WERI-Rb-1 (cell line): ENCODE data around the gene TMPRSS2.

Experiments used
- DNase-seq: peaks from one replicate; pipeline ENCODE4 v3.0.0-alpha.2; 2020
- H3K27ac ChIP-seq: fragments of 250-450 bp; sonication (Bioruptor Pico); 2 replicates; pipeline ENCODE4 v1.5.1; 2020; ENCODE audit warnings: mild to moderate bottlenecking, moderate library complexity
- H3K27me3 ChIP-seq: fragments of 250-450 bp; sonication (Bioruptor Pico); 2 replicates; pipeline ENCODE4 v1.5.1; 2021; ENCODE audit warnings: mild to moderate bottlenecking, low read depth, moderate library complexity; ENCODE audit not compliant: insufficient read depth, severe bottlenecking
- H3K36me3 ChIP-seq: fragments of 250-450 bp; sonication (Bioruptor Pico); 2 replicates; pipeline ENCODE4 v1.5.1; 2020; ENCODE audit warnings: mild to moderate bottlenecking, moderate library complexity
- H3K4me3 ChIP-seq: 2 replicates; pipeline ENCODE4 v1.5.1; 2011; ENCODE audit warnings: low read depth, mild to moderate bottlenecking, control low read depth, low read length
- H3K9me3 ChIP-seq: fragments of 250-450 bp; sonication (Bioruptor Pico); 2 replicates; pipeline ENCODE4 v1.5.1; 2021; ENCODE audit warnings: mild to moderate bottlenecking, moderate library complexity; ENCODE audit not compliant: severe bottlenecking
- TF ChIP-seq, protein P1 (sequence below): IDR thresholded peaks from 2 replicates; pipeline ENCODE4 v1.5.1; 2011; ENCODE audit warnings: low read depth, mild to moderate bottlenecking, control low read depth, inconsistent platforms, low read length

The TMPRSS2 gene

DNA sequence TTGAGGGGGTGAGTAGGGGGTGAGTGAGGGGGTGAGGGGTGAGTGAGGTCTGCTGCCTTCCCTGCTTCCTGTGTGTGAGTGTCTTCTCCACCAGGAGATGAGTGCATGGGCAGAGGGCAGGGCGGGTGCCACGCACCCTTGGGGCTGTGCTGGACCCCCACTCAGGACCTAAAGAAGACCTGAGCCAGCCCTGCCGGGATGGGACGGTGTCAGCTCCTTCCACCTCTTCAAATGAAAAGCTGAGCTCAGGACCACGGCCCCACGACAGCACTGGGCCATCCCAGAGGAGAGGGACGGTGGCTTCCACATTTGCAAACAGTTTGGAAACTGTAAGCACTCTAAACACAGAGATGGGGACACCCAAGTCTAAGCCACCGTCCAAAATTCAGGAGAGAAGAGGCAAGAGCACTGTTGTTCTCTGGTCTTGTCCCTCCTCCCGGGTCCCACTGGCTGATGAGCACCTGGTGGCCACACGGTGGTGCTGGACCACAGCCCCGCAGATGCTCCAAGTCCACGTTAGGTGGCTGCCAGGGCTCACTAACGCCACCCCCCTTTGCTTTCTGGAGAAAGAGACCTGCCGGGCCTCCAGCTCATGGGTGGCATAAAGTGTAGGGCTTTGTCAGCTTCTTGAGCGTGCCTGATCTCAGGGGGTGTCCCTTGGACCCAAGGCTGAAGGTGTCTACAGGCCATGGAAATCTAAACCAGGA is 32.1 kb downstream of the TMPRSS2 start:
- Histone ChIP-seq H3K4me3 (no peak overlapping the region), H3K36me3 (no peaks in the 10 kb centered on the region), H3K9me3 (no peaks in the 10 kb centered on the region), H3K27me3 (no peaks in the 10 kb centered on the region), H3K27ac (no peak overlapping the region)
- TF ChIP-seq, protein P1, sequence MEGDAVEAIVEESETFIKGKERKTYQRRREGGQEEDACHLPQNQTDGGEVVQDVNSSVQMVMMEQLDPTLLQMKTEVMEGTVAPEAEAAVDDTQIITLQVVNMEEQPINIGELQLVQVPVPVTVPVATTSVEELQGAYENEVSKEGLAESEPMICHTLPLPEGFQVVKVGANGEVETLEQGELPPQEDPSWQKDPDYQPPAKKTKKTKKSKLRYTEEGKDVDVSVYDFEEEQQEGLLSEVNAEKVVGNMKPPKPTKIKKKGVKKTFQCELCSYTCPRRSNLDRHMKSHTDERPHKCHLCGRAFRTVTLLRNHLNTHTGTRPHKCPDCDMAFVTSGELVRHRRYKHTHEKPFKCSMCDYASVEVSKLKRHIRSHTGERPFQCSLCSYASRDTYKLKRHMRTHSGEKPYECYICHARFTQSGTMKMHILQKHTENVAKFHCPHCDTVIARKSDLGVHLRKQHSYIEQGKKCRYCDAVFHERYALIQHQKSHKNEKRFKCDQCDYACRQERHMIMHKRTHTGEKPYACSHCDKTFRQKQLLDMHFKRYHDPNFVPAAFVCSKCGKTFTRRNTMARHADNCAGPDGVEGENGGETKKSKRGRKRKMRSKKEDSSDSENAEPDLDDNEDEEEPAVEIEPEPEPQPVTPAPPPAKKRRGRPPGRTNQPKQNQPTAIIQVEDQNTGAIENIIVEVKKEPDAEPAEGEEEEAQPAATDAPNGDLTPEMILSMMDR: no peak
- DNase-seq: no peak

DNA sequence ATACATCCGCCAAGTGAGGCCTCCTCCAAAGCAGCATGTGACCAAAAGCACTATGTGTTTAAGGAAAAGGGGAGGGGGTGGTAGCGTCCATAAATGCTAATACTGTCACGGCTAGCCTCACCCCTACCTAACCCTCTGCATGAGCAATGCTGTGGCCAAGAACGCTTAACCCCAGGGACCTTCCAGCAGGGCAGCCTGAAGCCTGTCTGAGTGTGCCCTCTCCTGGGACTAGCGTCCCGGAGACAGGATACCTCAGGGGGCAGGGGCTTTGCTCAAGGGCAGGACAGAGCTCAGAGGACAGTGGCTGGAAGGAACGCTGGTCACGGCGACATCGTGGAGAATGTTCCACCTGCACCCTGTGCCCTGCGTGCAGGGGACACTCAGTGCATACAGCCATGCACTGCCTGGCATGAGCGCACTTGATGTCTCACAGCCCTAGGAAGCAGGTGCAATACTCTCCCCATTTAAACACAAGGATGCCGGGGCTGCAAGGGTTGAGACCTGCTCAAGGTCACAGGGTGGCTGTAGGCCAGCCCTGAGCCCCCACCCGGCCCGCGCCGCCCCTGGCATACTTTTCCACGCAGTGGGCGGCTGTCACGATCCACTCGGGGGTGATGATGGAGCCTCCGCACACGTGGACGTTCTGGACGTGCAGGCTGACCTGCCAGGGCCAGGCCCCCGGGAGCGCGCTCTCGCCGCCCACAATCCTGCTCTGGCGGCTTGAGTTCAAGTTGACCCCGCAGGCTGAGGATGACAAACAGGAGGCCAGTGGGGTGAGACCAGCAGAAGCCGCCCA is 35.0 kb downstream of the TMPRSS2 start:
- no peak for DNase-seq
- TF ChIP-seq, protein P1: no peak
- H3K27ac ChIP-seq: no peak overlapping the region
- H3K36me3 ChIP-seq: no peaks in the 10 kb centered on the region
- no peaks in the 10 kb centered on the region for H3K9me3 ChIP-seq
- no peaks in the 10 kb centered on the region for H3K27me3 ChIP-seq
- H3K4me3 ChIP-seq: no peak overlapping the region

DNA sequence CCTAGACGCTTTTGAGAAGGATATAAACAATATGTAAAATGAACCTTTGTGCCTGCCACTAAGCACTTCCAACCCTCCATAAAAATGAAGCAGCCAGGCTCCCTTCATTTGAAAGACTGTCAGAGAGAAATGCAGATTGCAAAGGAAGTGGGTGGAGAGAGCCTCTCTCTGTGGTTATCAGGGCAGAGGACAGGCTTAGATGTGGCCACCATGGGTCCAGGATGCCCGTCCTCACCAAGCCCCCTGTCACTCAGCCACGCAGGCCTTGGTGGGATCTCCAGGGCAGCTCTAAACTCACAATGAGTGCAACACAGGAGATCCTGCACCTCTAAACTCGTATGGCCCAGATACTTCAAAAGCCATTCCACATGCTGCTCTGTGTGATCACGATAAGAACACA is 37.9 kb downstream of the TMPRSS2 start:
- DNase-seq: no peak
- no peak overlapping the region for H3K4me3 ChIP-seq
- H3K27me3 ChIP-seq: no peaks in the 10 kb centered on the region
- H3K36me3 ChIP-seq: no peaks in the 10 kb centered on the region
- TF ChIP-seq, protein P1: no peak
- H3K27ac ChIP-seq: no peak overlapping the region
- H3K9me3 ChIP-seq: no peaks in the 10 kb centered on the region

DNA sequence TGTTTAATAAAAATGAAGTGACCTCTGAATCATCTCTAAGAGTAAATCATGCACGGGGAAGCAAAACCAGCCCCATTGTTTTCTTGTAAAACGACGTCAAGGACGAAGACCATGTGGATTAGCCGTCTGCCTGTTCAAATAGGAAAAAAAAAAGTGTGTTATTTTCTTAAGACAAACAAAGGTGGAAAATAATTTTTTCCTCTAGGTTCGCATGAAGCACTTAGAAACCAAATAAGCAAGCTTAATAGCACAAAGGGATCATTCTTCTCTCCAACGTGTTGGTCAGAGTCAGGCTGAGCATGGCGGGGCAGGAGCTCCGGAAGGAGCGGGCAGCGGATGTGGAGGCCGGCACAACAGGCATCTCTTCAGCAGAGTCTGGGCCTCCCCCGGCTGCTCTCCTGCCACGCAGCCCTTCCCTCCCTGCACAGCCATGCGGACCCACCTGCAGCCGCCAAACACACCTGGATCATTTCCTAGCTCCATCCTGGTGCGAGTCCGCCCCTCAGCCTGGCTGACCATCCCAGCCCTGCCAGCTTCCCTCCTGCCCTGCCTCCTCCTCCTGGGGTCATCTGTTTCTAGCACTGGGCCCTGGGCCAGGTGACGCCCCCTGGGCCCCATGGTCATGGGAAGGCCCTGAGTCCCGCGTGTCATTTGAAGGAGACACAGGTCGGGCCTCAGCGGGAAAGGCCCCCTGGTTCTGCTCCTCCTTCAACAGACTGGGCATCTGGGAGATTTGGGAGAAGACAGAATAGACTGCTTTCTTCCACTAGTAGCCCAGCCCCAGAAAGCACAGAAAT is 41.7 kb downstream of the TMPRSS2 start:
- Histone ChIP-seq H3K27me3 (no peaks in the 10 kb centered on the region), H3K4me3 (no peak overlapping the region), H3K27ac (no peak overlapping the region), H3K9me3 (peaks cover 8% of the 10 kb centered on the region), H3K36me3 (no peaks in the 10 kb centered on the region)
- DNase-seq: no peak
- TF ChIP-seq, protein P1: no peak

DNA sequence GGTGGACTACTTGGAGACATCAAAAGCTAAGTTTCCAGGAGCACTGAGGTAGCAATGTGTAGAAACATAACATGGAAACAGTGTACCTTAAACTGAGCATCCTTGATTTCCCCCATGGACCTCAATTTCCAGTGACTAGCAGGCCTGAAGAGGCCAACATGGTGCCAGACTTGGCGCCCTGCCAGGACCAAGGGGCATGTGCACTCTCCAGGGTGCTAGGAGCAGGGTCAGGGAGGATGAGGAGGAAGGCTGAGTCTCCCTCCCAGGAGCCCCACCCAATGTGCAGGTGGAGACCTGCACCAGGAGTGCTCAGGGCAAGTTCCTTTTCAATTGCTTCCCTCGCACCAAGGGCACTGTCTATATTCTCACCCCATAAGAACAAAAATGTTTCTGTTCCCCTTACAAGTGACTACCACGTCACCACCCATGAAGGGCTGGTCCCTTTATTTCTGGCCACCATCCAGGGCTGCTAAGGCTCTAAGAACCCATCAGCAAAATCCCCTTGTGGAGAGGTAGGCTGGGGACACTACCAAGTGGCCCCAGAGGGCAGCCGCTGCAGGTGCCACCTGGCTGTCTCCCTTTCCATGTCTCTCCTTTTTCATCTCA is 42.7 kb downstream of the TMPRSS2 start:
- Histone ChIP-seq H3K27me3 (no peaks in the 10 kb centered on the region), H3K27ac (no peak overlapping the region)
- TF ChIP-seq, protein P1: no peak

More for the DNA sequence above, 42.7 kb downstream of the TMPRSS2 start:
- H3K9me3 ChIP-seq: peaks cover 8% of the 10 kb centered on the region
- no peaks in the 10 kb centered on the region for H3K36me3 ChIP-seq
- H3K4me3 ChIP-seq: no peak overlapping the region
- DNase-seq: no peak
